GM03348 (cell line): Measurements from ENCODE around the gene ADAMTSL2.
"Not testable (repeated sequence)": the region's sequence is repeated elsewhere in the genome, so short reads cannot be mapped to it uniquely, and the experiment has no call there.

ENCODE experiments used
- DNase-seq: peaks from one replicate; pipeline ENCODE4 v3.0.0; 2012; ENCODE audit warnings: low spot score

The ADAMTSL2 gene

DNA sequence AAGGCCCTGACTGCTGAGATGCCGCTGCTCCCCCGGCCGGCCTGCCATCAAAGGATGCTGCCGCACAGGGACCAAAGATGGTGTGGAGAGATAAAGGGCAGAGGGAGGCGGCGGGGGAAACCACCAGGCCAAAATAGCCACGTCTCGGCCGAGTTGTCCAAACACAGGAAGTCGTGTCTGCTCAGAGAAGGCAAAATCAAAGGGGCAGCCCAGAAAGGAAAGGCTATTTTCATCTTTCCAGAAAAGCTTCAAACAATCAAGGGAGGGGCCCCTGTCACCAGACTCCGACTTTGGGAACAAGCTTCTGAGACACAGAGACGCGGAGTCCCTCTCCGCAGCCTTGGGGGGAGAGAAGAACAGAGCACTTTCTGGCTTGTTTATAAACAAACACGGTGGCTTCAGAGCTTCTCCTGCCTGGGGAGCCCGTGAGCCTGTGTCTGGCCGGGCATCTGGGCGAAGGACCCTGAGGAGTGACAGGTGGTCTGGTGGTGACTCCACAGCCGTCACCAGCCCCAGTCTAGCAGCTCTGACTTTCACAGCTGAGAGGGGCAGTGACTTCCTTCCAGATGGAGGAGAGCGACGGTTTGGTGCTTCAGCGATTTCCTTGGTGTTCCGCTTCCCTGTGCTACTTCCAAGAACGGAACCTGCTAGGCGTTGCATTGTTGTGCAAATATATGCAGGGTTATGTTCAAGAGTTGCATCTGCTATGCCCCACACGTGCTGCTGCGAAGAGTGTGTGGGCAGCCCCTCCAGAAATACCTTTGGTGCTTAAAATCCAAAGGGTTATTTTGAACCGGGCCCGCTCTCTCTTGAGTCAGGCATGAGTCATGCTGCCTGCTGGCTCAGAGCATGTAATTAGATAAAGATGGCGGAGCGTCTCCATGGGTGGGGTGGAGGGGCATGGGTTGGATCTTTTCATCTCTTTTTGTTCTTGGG is 24.0 kb downstream of the ADAMTSL2 start:
- DNase-seq: peak; percentile 92

DNA sequence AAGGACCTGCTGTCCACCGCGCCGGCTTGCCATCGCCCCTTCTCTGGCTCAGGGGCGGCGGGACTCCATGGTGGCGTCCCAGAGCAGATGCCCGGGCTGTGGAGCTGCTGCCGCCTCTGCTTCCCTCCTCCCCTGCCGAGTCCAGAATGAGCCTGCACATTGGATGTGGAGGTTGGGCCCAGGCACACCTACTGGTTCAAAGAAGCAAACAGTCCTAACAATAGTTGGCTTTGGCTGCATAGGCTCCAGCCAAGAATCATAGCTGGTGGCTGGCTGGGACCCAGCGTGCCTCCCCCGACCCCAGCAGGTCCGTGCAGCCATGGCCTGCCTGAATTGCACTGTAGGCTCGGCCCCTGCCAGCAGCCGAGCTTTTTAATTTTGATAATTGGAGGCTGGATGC is 25.8 kb downstream of the ADAMTSL2 start:
- DNase-seq: no peak

DNA sequence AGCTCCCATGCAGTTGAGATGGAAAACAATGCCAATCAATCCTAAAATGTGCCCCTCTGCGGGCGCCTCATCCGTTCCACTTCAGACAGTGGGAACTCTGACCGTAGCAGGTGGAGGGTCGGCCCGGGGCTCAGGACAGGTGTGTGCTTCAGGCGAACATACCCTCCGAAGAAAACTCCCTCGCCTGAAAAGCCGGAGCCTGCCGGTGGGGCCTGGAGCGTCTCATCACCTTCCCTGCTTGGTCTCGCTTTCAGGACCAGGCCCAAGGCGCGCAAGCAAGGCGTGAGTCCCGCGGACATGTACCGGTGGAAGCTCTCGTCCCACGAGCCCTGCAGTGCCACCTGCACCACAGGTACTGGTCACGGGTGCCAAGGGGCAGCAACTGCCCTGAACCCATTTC is 26.4 kb downstream of the ADAMTSL2 start:
- no peak for DNase-seq

DNA sequence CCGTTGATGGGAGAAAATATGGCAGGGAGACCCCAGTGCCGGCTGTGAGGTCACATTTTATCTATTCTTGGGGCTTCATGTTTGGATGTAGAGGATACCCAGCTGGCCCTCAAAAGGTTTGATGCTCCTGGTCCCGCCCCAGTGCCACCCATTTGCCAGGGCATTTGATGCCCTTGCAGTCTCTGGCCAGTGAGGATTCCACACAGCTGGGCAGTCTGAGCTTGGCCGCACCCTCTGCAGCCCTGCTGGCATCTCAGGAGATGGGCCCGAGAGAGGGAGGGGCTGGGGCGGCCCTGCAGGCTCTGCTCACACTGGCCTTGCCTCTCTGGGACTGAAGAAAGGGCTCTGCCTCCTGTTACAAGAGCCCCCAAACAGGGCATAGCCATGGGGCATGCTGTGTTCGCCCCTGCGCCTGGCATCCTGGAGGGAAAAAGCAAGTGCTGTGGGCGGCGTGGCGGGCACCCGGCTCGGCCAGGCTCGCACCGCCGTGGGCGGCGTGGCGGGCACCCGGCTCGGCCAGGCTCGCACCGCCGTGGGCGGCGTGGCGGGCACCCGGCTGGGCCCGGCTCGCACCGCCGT is 27.6 kb downstream of the ADAMTSL2 start:
- no peak for DNase-seq

DNA sequence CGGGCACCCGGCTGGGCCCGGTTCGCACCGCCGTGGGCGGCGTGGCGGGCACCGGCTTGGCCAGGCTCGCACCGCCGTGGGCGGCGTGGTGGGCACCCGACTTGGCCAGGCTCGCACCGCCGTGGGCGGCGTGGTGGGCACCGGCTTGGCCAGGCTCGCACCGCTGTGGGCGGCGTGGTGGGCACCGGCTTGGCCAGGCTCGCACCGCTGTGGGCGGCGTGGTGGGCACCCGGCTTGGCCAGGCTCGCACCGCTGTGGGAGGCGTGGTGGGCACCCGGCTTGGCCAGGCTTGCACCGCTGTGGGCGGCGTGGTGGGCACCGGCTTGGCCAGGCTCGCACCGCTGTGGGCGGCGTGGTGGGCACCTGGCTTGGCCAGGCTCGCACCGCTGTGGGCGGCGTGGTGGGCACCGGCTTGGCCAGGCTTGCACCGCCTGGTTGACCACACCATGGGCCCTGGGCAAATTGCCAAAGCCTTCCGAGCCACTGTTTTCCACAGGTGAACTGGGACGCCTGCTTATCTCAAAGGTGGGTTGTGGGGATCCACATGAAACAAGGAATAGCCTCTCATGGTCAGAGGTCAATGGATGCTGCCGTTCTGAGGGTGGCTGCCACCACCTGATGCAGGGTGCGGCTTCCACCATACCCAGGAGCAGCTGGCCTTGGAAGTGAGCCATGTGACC is 28.2 kb downstream of the ADAMTSL2 start:
- no peak for DNase-seq

DNA sequence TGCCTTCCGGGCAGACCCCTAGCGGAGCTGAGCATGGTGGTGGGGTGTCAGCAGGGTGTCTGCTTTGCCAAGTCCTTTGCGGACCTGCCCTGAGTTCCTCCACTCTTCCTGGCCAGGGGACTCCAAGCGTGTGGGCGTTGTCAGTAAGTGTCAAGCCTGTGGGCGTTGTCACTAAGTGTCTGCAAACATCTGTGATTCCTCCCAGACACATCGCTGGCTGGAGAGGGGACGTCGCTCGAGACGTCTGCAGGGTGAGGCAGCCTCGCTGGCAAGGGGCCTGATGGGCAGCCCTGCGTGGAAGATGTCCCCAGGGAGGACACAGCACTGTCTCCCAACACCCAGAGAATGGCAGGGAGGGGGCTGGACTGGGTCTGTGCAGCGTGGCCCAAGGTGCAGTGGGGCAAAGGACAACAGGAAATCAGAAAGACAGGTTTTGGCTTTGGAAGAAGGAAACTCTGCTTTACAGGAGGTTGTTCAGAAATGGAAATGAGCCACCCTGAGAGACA is 28.8 kb downstream of the ADAMTSL2 start:
- DNase-seq: peak; percentile 45

DNA sequence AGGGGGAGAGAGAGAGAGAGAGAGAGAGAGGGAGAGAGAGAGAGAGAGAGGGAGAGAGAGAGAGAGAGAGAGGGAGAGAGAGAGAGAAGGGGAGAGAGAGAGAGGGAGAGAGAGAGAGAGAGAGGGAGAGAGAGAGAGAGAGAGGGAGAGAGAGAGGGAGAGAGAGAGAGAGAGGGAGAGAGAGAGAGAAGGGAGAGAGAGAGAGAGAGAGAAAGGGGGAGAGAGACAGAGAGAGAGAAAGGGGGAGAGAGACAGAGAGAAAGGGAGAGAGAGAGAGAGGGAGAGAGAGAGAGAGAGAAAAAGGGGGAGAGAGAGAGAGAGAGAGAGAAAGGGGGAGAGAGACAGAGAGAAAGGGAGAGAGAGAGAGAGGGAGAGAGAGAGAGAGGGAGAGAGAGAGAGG is 29.3 kb downstream of the ADAMTSL2 start:
- not testable (repeated sequence) for DNase-seq

DNA sequence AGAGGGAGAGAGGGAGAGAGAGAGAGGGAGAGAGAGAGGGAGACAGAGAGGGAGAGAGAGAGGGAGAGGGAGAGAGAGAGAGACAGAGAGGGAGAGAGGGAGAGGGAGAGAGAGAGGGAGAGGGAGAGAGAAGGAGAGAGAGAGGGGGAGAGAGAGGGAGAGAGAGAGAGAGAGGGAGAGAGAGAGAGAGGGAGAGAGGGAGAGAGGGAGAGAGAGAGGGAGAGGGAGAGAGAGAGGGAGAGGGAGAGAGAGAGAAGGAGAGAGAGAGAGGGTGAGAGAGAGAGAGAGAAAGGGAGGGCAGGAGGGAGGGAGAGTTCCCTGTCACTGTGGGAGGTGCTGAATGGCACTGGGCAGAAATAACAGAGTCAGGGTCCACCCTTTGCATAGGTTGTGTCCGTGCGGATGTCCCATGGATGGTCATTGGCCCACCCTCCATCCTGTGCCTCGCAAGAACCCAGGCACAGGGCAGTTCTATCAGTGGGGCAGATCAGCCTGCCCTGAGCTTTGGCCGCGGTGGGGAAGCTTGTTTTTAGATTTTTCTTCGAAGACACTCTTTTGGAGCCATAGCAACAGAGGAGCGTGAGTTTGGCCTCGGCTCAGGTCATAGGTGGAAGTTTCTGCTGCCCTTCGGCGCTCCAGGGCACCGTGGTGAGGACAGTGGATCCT is 30.1 kb downstream of the ADAMTSL2 start:
- DNase-seq: no peak

DNA sequence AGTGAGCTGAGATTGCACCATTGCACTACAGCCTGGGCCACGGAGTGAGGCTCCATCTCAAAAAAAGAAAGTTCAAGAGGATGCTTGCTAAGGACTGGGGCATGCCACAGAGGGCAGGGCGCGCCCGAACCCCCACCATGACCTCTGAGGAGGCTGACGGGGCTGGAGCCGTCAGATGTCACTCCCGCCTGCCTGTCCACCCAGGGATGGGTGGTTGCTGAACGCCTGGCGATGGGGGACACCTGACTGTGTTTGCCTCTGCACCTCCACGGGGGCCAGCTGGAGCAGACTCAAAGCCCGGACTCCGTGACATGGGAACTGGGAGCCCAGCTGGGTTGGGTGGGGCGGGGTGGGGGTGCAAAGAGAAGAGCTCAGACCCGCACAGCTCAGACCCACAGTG is 31.9 kb downstream of the ADAMTSL2 start:
- DNase-seq: no peak

DNA sequence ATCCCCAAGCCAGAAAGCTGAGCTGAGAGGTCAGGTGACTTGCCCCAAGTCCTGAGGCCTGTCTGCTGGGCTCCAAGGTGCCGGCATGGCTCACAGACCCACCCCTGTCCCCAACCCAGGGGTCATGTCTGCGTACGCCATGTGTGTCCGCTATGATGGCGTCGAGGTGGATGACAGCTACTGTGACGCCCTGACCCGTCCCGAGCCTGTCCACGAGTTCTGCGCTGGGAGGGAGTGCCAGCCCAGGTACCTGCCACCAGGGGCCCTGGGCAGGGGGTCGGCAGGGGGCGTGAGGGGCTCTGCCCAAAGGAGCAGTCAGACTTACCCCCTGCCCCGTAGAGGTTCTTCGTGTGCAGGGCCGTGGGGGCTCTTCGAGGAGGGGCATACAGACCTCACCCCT is 32.3 kb downstream of the ADAMTSL2 start:
- no peak for DNase-seq

DNA sequence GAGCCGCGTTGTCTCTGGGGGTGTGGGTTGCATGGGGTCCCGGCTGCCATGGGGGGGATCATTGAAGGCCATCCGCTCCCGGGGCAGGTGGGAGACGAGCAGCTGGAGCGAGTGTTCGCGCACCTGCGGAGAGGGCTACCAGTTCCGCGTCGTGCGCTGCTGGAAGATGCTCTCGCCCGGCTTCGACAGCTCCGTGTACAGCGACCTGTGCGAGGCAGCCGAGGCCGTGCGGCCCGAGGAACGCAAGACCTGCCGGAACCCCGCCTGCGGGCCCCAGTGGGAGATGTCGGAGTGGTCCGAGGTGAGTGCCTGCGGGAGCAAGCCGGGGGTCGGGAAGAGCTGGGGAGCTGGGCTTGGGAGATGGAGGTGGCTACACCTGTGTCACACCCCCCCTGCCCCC is 33.7 kb downstream of the ADAMTSL2 start:
- no peak for DNase-seq

DNA sequence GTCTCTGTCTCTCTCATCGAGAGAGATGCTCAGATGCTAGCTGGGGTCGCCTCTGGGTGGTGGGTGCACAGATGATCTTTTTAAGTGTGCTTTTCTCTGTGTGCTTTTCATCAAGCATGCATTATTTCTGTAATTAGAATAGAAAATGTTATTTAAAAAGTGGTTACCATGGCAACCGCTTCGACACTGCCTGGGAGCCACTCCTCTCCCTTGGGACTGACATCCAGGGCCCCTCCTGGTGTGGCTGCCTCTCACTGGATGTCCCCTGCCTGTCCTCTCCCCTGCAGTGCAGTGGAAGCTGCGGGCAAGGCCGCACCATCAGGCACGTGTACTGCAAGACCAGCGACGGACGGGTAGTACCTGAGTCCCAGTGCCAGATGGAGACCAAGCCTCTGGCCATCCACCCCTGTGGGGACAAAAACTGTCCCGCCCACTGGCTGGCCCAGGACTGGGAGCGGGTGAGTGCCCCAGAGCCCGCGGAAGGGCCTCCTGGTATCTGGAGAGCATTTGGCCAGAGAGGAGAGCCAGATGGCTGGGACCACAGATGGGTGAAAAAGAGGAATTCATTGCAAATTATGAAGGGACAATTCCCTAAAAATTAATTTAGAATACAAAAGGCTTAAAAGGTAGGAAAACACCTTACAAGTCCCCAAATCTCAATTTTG is 34.7 kb downstream of the ADAMTSL2 start:
- DNase-seq: no peak

DNA sequence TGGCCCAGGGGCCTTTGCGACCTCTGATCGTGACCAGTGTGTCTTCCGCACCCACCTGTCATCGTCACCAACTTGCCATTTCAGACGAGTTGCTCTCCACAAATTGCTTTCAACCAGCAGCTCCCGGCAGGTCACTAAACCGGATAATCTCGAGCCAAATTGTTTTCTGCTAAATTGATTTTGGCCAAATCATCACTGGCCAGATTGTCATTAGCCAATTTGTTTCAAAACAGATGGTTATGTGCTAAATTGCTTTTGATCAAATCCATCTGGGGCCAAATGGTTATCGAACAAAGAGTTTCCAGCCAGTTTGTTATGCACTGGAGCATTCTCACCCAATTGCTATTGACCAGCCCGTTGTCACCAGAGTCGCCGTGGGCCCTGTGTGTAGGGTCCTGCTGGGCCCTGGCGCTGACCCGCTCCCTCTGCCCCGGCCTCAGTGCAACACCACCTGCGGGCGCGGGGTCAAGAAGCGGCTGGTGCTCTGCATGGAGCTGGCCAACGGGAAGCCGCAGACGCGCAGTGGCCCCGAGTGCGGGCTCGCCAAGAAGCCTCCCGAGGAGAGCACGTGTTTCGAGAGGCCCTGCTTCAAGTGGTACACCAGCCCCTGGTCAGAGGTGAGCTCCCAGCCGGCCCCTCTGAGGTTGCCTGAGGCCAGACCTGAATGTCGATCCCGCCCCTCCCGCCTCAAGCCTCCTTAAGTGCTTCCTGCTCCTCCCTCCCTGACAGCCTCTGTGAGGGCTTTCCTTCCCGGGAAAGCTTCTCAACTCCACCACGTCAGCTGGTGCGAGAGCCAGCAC is 35.6 kb downstream of the ADAMTSL2 start:
- no peak for DNase-seq

DNA sequence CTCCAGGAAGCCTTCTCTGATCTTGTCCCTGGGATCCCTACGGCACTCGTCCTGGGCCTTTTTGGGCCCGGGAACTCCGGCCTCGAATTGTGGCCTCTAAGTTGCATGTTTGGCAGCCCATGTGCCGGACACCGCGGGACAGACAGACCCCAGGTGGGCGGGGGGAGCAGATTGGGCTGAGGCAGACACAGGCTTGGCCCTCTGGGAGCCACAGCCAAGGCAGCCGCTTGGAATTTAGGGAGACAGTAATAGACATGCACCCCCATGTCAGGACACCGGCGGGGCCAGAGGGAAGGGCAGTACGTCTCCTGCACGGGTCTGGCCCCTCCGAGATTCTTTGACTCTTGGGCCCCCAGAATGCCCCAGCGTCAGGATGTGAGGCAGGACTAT is 36.2 kb downstream of the ADAMTSL2 start:
- no peak for DNase-seq

DNA sequence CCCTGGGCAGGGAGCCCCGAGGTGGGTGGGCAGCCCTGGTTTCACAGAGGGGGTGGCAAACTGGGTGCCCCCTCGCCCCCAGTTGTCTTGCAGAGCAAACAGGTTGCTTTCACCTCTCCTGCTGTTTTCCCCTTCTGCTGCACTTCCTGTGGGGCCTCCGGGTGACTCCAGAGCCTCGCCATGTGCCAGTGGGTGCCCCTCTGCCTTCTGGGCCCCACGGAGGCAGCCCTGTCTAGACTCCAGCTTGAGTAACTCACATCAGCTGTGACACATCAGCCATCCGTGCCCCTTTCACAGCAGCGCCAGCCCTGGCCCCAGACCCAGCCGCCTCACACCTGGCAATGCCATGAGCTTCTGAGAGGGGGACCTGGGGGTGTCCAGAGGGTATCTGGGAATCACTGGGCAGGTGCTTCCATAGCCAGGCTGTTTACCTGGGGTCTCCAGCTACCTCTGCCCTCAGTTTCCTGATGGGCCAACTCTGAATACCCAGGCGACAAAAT is 36.9 kb downstream of the ADAMTSL2 start:
- no peak for DNase-seq

DNA sequence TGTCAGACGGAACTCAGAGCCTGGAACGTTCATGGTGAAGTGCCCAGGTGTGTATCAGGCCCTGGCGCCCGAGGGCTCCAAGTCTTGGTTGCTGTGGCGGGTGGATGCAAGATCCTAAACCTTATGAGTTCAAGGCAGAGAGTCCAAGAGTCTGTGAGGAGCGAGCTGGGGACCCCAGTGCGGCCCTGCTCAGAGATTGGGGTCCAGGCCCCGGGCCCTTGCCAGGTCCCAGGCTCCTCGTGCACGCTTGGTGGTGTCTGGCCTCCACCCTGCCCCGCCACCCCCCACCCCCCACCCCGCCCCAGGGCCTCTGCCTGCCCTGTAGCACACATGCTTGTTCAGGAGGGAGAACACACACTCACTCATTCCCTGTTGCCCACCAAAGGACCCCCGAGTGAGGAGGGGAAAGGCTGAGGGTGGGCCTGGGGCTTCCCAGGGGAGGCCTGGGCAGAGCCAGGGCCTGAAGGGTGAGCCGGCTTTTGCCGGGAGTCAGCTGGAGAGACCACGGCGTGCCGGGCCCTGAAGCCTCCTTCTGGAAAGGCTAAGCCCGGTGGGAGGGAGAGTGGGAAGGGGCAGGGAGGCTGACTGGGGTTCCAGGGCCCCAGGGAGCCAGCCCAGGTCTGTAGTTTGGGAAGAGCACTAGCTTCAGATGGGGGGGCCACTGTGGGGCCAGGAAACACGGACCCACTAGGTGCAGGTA is 37.5 kb downstream of the ADAMTSL2 start:
- DNase-seq: no peak

DNA sequence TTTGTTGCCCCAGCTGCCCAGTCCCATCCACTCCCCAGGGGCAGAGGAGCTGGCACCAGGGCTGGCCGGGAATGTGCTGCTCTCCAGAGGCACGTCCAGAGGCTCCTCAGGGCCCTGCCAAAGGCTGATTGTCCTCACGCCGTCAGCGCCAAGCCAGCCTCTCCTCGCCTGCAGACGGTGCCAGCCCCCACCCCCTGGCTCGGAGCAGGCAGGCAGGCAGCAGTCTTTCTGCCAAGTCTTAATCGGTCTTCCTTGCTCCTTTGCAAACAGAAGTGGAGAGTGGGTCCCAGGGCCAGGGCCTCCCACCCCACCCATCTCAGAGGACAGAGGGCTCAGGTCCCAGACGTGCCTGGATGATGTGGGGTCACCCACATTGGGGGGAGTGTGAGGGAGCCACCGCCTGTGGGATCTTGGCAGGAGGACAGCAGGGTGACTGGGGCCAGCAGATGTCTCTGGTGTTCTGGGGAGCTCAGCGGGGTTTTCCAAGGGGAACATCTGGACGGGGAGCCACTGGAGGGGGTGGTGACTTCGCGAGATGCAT is 38.4 kb downstream of the ADAMTSL2 start:
- DNase-seq: peak; percentile 48

DNA sequence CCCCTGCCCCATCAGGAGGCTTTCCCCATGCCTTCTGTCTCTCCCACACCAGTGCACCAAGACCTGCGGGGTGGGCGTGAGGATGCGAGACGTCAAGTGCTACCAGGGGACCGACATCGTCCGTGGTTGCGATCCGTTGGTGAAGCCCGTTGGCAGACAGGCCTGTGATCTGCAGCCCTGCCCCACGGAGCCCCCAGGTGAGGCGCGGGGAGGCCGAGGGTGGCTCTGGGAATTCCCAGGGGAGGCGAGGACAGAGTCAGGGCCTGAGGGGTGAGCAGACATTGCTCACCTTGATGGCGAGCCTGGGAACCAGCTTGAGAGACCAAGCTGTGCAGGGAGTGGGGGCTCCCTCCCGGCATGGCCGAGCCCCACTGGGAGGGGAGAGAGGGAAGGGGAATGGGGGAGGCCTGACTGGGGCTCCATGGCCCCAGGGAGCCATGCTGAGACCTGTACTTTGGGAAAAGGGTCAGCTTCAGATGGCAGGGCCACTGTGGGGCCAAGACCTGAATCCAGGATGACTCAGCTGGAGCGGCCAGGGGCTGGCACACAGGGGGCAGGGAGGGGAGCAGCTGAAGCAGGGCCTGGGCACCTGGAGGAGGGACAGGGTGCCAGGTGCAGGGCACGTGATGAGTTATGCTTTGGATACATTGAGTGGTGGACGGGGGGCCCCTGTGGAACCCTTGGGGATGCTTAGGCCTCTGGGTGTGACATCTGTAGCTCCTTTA is 39.4 kb downstream of the ADAMTSL2 start:
- DNase-seq: no peak

DNA sequence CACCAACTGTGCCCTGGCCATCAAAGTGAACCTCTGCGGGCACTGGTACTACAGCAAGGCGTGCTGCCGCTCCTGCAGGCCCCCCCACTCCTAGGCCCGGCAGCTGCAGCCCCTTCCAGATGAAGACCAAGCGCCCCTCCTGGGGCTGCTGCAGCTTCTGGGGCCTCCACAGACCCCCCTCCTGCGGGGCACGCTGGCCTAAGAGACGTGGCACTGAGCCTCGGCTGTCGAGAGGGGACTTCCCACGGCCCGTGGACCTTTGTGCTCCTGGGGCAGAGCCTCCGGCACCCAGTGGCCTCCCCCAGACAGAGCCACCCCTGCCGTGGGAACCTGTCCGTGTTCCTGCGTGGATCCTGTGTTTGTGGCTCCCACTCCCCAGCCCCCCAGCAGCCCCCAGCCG is 40.3 kb downstream of the ADAMTSL2 start:
- no peak for DNase-seq
